ENCODE data around the gene NTF4.

DNA sequence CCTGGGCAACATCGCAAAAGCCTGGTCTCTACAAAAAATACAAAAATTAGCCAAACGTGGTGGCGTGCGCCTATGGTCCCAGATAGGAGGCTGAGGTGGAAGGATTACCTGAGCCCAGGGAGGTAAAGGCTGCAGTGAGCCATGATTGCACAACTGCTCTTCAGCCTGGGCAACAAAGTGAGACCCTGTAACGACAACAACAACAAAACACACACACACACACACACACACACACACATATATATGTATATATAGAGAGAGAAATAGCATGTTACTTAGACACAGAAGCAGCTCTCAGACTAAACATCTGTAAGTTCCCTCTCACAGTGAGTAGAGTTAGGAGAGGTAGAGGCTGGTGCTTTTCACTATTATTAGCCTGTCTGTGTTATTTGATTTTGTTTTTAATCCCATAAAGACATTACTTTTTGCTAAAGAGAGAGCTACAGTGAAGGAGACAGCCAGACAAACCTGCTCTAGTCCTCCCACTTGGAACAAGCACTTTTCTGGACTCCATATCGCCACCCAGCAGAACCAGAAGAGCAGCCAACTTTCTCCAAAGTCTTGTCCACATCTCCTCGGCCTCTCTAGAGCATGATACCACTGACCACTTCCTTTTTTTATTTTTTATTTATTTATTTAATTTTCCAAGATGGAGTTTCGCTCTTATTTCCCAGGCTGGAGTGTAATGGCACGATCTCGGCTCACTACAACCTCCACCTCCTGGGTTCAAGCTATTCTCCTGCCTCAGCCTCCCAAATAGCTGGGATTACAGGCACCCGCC is 46.8 kb upstream of the NTF4 start:
- TF ChIP-seq EZH2 (IDR thresholded peaks at IDR 0.05; ENCODE audit: low read length, unreplicated experiment): no peak
- TF ChIP-seq, protein P1, sequence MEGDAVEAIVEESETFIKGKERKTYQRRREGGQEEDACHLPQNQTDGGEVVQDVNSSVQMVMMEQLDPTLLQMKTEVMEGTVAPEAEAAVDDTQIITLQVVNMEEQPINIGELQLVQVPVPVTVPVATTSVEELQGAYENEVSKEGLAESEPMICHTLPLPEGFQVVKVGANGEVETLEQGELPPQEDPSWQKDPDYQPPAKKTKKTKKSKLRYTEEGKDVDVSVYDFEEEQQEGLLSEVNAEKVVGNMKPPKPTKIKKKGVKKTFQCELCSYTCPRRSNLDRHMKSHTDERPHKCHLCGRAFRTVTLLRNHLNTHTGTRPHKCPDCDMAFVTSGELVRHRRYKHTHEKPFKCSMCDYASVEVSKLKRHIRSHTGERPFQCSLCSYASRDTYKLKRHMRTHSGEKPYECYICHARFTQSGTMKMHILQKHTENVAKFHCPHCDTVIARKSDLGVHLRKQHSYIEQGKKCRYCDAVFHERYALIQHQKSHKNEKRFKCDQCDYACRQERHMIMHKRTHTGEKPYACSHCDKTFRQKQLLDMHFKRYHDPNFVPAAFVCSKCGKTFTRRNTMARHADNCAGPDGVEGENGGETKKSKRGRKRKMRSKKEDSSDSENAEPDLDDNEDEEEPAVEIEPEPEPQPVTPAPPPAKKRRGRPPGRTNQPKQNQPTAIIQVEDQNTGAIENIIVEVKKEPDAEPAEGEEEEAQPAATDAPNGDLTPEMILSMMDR (conservative IDR thresholded peaks at IDR 0.05; ENCODE audit: low read depth, low read length): no peak

All from PC-3 (cell line).